NAMALWA (cell line): ENCODE measurements around the gene ATP1A3.

ENCODE experiments used
- DNase-seq: peaks from one replicate; pipeline ENCODE4 v3.0.0-alpha.2; 2015; ENCODE audit warnings: low spot score

The ATP1A3 gene

GRCh38 chr19:41928754-41929535 is 65.1 kb downstream of the ATP1A3 start:
- DNase-seq, result peak; percentile 75

- peak; percentile 61 for DNase-seq
These were observed 65.8 kb downstream of the ATP1A3 start, which contains the start of gene ERFL for GRCh38 chr19:41928221-41928683. Gene ERFL, minus strand, starts transcription at chr19:41928449. Its CDS starts 15,530 bp downstream, at chr19:41912919.

- peak; percentile 59 for DNase-seq
These were observed 66.4 kb downstream of the ATP1A3 start for GRCh38 chr19:41927497-41928192.

GRCh38 chr19:41926763-41927496 is 67.1 kb downstream of the ATP1A3 start:
- DNase-seq, result no peak

DNA sequence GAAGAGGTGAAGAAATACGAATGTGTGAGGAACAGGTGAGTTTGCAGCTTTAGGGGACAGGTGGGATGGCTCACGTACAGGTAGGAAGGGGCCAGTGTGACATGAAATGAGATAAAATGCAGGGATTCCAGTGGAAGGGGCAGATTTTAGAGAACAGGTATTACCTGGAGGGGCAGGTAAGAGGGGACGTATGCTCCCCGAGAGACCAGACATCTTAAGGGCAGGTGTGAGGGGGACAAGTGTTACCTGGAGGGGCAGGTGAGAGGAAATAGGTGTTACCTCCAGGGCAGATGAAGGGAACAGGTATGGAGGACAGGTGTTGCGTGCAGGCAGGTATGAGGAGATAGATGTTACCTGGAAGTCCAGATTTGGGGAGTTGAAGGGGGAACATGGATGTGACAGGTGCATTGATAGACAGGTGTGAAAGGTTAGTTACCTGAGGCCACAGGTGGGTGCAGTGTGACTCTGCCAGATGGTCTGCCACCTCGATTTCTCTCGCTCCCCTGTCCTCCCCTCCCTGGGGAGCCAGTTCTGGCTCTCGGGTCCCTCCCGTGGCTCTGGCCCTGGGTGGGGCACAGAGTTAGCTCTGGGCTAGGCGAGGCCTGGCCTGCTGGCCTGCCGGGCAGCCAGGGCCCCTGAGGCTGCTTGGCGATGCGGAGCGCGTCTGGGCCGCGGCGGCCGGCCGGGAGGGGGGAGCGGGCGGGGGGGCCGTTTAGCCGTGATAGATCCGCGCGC is 67.8 kb downstream of the ATP1A3 start:
- no peak for DNase-seq

GRCh38 chr19:41925208-41926003 is 68.6 kb downstream of the ATP1A3 start:
- DNase-seq, result no peak

- DNase-seq, result no peak
These were observed 69.6 kb downstream of the ATP1A3 start for GRCh38 chr19:41924151-41925145.

GRCh38 chr19:41923045-41923788 is 70.8 kb downstream of the ATP1A3 start:
- DNase-seq, result no peak

- no peak for DNase-seq
These were observed 71.4 kb downstream of the ATP1A3 start for GRCh38 chr19:41922585-41922984.

DNA sequence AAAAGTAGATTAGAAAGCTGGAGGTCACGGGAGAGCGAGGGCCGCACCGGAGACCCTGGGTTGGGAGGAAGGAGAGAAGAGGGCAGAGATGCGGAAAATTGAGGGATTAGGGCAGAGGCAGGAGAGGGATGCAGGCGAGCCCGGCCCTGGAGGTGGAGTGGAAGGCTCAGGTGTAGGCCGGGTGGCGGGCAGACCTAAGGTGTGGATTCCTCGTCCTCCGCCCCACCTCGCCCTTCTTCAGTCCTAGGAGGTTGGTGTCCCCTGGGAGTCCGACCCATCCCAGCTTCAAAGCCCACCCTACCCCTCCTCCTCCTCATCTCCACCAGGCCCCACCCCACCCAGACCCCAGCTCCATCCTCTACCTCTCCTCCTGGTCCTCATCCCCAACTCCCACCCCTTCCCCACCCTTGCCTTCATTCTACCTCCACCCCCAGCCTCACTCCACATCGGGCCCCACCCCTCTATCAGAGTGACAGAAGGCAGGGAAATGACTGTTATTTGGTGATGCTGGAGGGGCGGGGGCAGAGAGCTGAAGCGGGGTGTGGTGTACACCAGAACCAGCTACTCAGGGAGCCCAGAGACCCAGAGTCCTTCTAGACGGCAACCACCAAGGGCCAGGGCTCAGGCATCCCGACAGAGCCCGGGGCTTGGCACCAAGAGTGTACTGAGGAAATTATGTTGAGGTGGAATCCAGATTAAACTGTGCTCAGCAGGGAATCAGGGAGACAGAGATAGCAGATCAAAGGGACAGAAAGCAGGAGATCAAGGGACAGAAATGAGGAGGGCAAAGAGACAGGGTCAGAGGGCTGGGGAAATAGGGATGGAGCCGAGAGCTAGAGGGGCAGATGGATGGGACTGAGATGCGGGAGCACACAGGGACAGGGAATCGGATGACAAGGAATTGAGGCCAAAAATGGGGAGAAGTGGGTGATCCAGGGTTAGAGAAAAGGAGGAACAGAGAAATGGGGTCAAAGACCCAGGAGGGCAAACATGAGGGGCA is 72.2 kb downstream of the ATP1A3 start:
- no peak for DNase-seq

DNA sequence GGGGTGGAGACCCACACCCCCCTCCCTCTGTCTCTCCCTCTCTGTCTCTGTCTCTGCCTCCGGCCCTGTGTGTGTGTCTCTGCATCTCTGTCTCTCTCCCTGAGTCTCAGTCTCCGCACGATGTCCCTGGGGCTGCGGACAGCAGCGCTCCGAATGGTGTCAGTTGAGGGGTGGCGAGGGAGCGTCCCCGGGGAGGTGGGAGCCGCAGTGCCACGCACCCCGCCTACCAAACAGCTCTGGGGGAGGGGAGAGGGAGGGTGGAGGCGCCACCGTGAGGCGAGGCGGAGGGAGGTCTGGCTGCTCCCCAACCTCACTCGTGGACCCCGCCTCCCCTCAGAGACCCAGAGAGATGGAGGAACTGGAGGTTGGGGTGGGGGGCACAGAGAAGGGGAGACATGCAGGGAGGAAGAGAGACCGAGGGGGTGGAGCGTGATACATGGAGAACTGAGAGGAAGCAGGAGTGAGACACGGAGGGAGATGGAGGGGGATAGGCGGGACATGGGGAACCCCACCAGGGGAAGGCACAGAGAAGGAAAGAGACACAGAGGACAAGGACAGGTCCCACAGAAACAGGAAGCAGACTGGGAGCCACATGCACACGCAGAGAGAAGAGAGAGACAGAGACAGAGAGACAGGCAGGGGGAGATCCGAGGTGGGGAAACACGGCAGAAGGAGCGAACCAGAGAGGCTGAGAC is 73.0 kb downstream of the ATP1A3 start:
- no peak for DNase-seq

DNA sequence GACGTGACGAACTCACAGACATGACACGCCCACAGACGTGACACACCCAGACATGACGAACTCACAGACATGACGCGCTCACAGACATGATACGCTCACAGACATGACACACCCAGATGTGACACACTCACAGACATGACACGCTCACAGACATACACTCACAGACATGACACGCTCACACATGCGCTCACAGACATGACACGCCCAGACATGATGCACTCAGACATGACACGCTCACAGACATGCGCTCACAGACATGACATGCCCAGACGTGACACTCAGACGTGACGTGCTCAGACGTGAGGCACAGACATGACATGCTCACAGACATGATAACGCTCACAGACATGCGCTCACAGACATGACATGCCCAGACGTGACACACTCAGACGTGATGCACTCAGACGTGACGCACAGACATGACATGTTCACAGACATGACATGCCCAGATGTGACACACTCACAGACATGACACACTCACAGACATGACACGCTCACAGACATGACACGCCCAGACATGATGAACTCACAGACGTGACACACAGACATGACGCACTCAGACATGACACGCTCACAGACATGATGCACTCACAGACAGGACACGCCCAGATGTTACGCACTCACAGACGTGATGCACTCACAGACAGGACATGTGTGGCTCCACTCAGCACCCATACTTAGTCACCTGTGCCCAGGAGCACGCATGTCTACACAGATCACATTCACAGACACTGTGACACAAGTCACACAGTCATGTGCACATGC is 73.9 kb downstream of the ATP1A3 start:
- no peak for DNase-seq

DNA sequence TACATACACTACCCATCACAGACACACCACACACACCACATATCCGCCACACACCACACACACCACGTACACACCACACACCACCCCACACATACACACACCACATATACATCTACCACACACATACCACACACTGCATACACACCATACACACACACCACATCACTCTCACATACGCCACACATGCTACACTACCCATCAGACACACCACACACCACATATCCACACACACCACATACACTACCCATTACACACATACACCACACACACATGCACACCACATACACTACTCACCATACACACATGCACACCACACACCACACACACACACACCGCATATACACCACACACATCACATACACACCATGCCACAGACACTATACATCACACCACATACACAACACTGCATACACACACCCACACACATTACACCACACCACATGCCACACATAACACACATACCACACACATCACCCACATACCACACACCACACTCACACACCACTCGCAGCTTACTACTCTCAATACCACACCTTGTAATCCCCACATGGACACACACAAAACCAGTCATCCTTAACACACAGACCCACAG is 75.3 kb downstream of the ATP1A3 start:
- no peak for DNase-seq

- no peak for DNase-seq
These were observed 75.9 kb downstream of the ATP1A3 start for GRCh38 chr19:41918095-41918494.

- no peak for DNase-seq
These were observed 76.4 kb downstream of the ATP1A3 start for GRCh38 chr19:41917676-41918075.
